HG03064 (cell line): ENCODE measurements around the gene SLC14A1.

ENCODE experiments used
- ATAC-seq: cut with Tn5 transposase; IDR thresholded peaks from one replicate; pipeline ENCODE4 v1.9.1; 2021; ENCODE audit warnings: low read depth; ENCODE audit not compliant: unreplicated experiment

SLC14A1 gene

DNA sequence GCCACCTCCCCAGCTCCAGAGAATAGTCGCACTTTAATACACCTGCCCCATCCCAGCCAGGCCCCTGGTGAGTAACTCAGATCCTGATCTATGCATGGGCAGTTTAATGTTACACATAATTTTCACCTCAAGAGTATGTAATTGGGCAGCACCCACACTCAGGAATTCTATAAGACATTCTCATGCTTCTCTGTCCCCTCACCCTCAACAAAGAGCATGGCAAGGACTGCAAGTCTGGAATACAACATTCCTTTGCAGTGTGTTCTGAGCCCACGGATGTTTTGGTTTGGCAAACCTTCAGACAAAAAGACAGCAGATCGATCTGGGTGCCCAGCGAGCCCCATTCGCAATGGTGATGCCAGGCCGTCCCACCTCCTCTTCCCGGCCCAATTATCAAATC, 4.9 kb upstream of the SLC14A1 start:
- ATAC-seq: no peak

- ATAC-seq: no peak
These were observed 1.1 kb upstream of the SLC14A1 start for GRCh38 chr18:45722899-45723298.

DNA sequence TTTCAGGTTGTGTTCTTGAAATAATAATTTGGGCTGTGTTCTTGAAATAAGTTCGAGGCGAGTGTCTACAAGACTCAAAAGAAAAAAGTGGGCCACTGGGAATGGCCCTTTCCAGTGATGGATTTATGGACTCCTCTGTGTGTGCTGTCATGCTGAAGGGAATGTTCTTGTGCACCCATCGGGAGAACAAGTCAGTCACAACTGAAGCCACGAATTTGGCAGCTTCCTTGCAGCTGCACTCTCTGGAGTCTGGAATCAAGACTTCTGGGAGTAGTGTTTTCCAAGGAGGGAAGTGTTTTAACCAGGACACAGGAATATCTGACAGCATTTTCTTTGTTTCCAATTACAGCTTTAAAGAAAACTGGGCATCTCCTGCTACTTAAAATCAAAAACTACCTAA, 620 bp downstream of the SLC14A1 start:
- no peak for ATAC-seq

GRCh38 chr18:45725336-45725735, 1.4 kb downstream of the SLC14A1 start:
- ATAC-seq: no peak

- ATAC-seq: no peak
These were observed 2.6 kb downstream of the SLC14A1 start for GRCh38 chr18:45726603-45727002.

DNA sequence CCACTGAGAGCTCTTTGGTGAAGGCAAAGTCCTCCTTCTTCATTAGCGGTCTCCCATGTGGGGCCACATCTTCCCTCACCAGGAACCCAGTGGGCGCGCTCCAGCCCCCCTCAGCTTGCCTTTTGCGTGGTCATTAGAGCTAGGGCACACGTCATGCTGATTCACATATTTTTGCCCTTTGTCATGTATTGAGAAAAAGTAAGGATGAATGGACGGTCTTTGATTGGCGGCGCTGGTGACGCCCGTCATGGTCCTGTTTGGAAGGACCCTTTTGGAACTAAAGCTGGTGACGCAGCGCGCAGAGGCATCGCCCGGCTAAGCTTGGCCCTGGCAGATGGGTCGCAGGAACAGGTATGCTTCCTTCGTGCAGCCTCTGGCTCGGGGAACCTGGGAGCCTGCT, 3.1 kb downstream of the SLC14A1 start:
- no peak for ATAC-seq

- no peak for ATAC-seq
These were observed 4.5 kb downstream of the SLC14A1 start for GRCh38 chr18:45728336-45729010.

GRCh38 chr18:45730832-45731575, 7.0 kb downstream of the SLC14A1 start:
- no peak for ATAC-seq

DNA sequence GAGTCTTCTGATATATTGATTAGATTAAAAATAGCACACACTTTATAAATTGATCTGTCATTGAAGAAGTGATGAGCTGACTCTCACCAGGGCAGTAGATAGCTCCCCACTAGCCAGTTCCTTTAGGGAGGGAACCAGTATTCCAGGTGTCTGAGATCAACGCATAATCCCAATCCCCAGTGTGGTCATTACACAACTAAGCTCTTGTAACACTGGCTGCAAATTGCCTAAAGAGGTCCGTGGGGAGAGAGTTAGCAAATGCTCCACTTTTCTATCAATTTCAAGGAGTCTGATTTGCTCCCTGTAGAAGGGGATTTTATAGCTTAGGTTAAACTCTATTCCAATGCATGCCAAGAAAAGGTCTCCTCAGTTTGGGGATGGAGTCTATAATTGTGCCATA, 7.7 kb downstream of the SLC14A1 start:
- ATAC-seq: no peak

- no peak for ATAC-seq
These were observed 9.6 kb downstream of the SLC14A1 start for GRCh38 chr18:45733535-45733934.

DNA sequence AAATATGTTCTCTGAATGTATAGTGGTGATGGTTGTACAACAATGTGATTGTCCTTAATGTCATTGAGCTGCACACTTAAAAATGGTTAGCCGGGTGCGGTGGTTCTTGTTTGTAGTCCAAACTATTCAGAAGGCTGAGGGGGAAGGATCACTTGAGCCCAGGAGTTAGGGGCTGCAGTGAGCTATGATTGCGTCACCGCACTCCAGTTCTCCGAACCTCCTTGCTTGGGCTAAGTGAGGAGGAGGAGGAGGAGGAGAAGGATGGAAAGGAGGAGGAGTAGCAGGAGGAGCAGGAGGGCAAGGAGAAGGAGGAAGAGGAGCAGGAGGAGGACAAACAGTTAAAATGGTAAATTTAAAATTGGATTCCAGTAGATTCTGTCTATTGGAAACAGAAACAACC, 10.5 kb downstream of the SLC14A1 start:
- no peak for ATAC-seq

- ATAC-seq: no peak
These were observed 11.0 kb downstream of the SLC14A1 start for GRCh38 chr18:45734944-45735343.

DNA sequence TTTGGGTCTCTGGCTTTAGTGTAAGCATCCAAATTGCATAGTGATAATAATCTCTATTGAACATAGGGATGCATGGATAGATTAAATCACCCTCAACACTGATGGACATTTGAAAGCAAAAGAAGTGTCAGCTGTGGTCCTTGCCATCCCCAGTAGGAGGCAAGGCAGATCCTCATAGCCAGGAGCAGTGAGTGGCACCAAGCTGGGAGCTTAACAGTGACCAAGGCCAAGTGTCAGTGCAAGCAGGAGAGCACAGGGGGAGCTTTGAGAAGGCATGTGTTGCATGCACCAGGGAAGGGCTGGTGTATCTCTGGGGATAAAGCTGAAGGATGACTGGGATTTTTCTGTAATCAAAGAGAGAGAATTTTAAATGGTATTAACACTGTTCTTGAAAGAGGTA, 14.7 kb downstream of the SLC14A1 start:
- no peak for ATAC-seq

DNA sequence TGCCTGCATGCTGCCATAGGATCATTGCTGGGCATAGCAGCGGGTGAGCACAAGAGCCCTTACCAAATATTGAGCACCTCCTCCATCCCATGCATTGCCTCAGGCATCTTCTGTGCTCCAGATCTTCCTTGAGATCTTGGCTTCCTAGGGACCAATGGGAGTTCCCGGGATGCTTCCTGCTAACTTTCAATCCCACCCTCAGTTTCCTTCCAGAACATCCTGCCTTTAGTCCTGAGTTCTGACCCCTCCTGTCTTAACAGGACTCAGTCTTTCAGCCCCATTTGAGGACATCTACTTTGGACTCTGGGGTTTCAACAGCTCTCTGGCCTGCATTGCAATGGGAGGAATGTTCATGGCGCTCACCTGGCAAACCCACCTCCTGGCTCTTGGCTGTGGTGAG, 15.3 kb downstream of the SLC14A1 start:
- no peak for ATAC-seq

- ATAC-seq: no peak
These were observed 15.9 kb downstream of the SLC14A1 start for GRCh38 chr18:45739848-45740247.

DNA sequence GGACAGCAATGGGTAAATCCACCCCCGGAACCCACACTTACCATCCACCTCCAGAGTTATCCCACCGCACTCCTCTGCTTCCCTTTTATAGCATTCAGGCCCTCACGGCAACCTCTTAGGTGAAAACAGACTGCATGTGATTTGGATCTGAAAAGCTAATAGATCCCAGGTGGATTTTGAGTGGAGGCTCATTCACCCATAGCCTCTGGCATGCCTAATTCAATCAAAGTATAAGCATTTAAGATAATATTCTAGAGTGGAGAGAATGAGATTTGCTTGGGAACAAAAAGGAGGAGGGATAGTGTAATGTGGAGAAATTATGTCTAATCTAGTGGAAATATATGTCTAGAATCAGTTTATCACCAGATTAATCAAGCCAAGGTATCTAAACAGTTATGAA, 17.1 kb downstream of the SLC14A1 start:
- no peak for ATAC-seq

GRCh38 chr18:45745817-45746461, 22.0 kb downstream of the SLC14A1 start:
- ATAC-seq: no peak

DNA sequence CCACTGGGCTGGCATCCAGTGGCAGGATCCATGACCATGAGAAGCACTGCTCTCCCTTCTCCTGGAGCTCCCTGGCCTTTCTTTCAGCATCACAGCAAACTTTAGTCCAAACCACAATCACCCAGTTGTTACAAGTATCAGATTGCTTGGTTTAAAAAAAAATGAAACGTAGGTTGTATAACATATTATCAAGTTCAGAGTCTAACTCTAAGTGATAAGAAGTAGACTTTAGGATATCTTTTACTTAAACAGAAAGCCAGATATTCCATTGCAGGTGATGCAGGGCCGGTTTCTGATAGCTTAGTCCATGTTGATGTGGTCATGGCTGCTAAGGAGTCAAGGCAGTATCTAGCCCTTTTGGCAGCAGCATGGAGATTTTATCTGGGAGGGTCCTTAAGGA, 24.5 kb downstream of the SLC14A1 start:
- no peak for ATAC-seq

- ATAC-seq: no peak
These were observed 26.1 kb downstream of the SLC14A1 start for GRCh38 chr18:45749918-45750689.

- no peak for ATAC-seq
These were observed 27.8 kb downstream of the SLC14A1 start for GRCh38 chr18:45751766-45752165.

GRCh38 chr18:45752681-45753080, 28.7 kb downstream of the SLC14A1 start:
- ATAC-seq: no peak
